ENCODE measurements around the gene CDC14A. TPM values are rescaled to one million over a fixed set of nuclear protein-coding genes. Genes with fewer than 3 reads are reported as not detected.

CDC14A gene
- polyA plus RNA-seq, 1 of the 3 experiments (the other 2 are of a cell fraction), result 2.2 TPM

DNA sequence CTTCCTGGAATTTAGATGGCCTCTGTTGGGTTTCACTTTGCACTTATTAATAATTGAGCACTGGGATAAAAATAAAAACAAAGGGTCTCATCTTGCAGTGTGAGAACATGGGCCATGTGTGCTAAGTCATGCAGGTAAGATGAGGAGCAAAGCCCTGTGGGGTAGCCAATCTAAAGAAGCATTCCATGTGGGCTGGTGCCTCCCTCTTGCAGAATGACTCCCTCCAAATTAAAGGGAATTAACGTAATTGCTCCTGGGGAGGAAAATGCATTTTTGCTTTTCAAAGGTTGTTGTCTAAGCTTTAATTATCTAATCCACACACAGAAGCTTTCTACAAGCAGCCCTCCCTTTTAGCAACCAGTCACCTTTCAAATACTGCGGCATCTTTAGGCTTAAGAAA, 69.8 kb downstream of the CDC14A start:
- H3K36me3 ChIP-seq (replicated peaks in 1 of 2; ENCODE audit: control insufficient read depth in 1 of 2, insufficient read depth in 2 of 2, low read length in 1 of 2), result peaks cover 0 to 4% of the 10 kb centered on the region in 2 experiments
- H3K4me3 ChIP-seq (ENCODE audit: low read depth in 2 of 2, low read length in 1 of 2), result no peak overlapping the region
- no peaks in the 10 kb centered on the region for H3K9me3 ChIP-seq
- H2AFZ ChIP-seq (ENCODE audit: low read depth), result no peak overlapping the region
- H4K20me1 ChIP-seq (ENCODE audit: insufficient read depth), result no peaks in the 10 kb centered on the region
- no peak for DNase-seq
- no peaks in the 10 kb centered on the region for H3K9me2 ChIP-seq
- no peaks in the 10 kb centered on the region for H3F3A ChIP-seq (replicated peaks; ENCODE audit: insufficient read depth)
- no peak overlapping the region for H3K4me2 ChIP-seq
- H3K4me1 ChIP-seq (ENCODE audit: control insufficient read depth in 1 of 2, insufficient read depth in 2 of 2, low read depth in 1 of 2, low read length in 1 of 2), result no peaks in the 10 kb centered on the region
- H3K9ac ChIP-seq, result no peak overlapping the region
- TF ChIP-seq MEF2A (IDR thresholded peaks at IDR 0.05; ENCODE audit: borderline replicate concordance, low read depth) (no peak), FOSL2 (IDR thresholded peaks at IDR 0.05; ENCODE audit: borderline replicate concordance, low read depth) (no peak), POLR2AphosphoS5 (IDR thresholded peaks at IDR 0.05; ENCODE audit: low read depth, low read length) (no peak), USF1 (IDR thresholded peaks at IDR 0.05; ENCODE audit: borderline replicate concordance, low read depth) (no peak), RFX5 (IDR thresholded peaks at IDR 0.05; ENCODE audit: low read length) (no peak), CHD2 (IDR thresholded peaks at IDR 0.05; ENCODE audit: low read length, partially characterized antibody) (no peak), MXI1 (IDR thresholded peaks at IDR 0.05; ENCODE audit: low read depth, low read length) (no peak), TAF1 (IDR thresholded peaks at IDR 0.05; ENCODE audit: borderline replicate concordance, low read depth, low read length) (no peak)
- TF ChIP-seq, protein P1, sequence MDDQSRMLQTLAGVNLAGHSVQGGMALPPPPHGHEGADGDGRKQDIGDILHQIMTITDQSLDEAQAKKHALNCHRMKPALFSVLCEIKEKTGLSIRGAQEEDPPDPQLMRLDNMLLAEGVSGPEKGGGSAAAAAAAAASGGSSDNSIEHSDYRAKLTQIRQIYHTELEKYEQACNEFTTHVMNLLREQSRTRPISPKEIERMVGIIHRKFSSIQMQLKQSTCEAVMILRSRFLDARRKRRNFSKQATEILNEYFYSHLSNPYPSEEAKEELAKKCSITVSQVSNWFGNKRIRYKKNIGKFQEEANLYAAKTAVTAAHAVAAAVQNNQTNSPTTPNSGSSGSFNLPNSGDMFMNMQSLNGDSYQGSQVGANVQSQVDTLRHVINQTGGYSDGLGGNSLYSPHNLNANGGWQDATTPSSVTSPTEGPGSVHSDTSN (IDR thresholded peaks at IDR 0.05), result no peak
- TF ChIP-seq, protein P2, sequence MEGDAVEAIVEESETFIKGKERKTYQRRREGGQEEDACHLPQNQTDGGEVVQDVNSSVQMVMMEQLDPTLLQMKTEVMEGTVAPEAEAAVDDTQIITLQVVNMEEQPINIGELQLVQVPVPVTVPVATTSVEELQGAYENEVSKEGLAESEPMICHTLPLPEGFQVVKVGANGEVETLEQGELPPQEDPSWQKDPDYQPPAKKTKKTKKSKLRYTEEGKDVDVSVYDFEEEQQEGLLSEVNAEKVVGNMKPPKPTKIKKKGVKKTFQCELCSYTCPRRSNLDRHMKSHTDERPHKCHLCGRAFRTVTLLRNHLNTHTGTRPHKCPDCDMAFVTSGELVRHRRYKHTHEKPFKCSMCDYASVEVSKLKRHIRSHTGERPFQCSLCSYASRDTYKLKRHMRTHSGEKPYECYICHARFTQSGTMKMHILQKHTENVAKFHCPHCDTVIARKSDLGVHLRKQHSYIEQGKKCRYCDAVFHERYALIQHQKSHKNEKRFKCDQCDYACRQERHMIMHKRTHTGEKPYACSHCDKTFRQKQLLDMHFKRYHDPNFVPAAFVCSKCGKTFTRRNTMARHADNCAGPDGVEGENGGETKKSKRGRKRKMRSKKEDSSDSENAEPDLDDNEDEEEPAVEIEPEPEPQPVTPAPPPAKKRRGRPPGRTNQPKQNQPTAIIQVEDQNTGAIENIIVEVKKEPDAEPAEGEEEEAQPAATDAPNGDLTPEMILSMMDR (IDR thresholded peaks at IDR 0.05), result no peak
- WGBS (ENCODE audit: low lambda C conversion rate), result 100% methylated on average over 2 of the region's 2 CpGs
- no peaks in the 10 kb centered on the region for H3K79me2 ChIP-seq (ENCODE audit: insufficient read depth)
- H3K27ac ChIP-seq (ENCODE audit: low read depth in 2 of 2, low read length in 1 of 2), result no peak overlapping the region
- H3K27me3 ChIP-seq (ENCODE audit: insufficient read depth), result no peaks in the 10 kb centered on the region
- ChIA-PET POLR2A (no interaction called here), CTCF (interaction anchor here (1.6 kb wide), 1 partner anchor 38 kb away, joined by 5 read pairs; no protein-coding TSS in a partner anchor)

- Histone ChIP-seq H3K9ac (no peak overlapping the region), H3K9me2 (no peaks in the 10 kb centered on the region), H3K36me3 (replicated peaks in 1 of 2; ENCODE audit: control insufficient read depth in 1 of 2, insufficient read depth in 2 of 2, low read length in 1 of 2) (peaks cover 0 to 5% of the 10 kb centered on the region in 2 experiments), H3F3A (replicated peaks; ENCODE audit: insufficient read depth) (no peaks in the 10 kb centered on the region), H3K4me3 (ENCODE audit: low read depth in 2 of 2, low read length in 1 of 2) (no peak overlapping the region), H3K4me1 (ENCODE audit: control insufficient read depth in 1 of 2, insufficient read depth in 2 of 2, low read depth in 1 of 2, low read length in 1 of 2) (no peaks in the 10 kb centered on the region), H3K27ac (ENCODE audit: low read depth in 2 of 2, low read length in 1 of 2) (no peak overlapping the region), H3K79me2 (ENCODE audit: insufficient read depth) (no peaks in the 10 kb centered on the region), H3K4me2 (no peak overlapping the region), H3K27me3 (ENCODE audit: insufficient read depth) (no peaks in the 10 kb centered on the region), H4K20me1 (ENCODE audit: insufficient read depth) (no peaks in the 10 kb centered on the region), H3K9me3 (no peaks in the 10 kb centered on the region), H2AFZ (ENCODE audit: low read depth) (no peak overlapping the region)
- no peak for DNase-seq
- WGBS (ENCODE audit: low lambda C conversion rate), result 94% methylated on average over 6 of the region's 6 CpGs
- CTCF ChIA-PET, result interaction anchor here (1.0 to 2.8 kb wide), 3 partner anchors 10 to 32 kb away, joined by 3 to 11 read pairs (median 4); no protein-coding TSS in a partner anchor
- POLR2A ChIA-PET, result no interaction called here
- TF ChIP-seq FOSL2 (IDR thresholded peaks at IDR 0.05; ENCODE audit: borderline replicate concordance, low read depth), result no peak
- no peak for TF ChIP-seq MXI1 (IDR thresholded peaks at IDR 0.05; ENCODE audit: low read depth, low read length)
- TF ChIP-seq RXRA (IDR thresholded peaks at IDR 0.05; ENCODE audit: borderline replicate concordance, low read depth), result no peak
- TF ChIP-seq TCF12 (IDR thresholded peaks at IDR 0.05), result no peak
- TF ChIP-seq USF1 (IDR thresholded peaks at IDR 0.05; ENCODE audit: borderline replicate concordance, low read depth), result no peak
- TF ChIP-seq, protein P1 (IDR thresholded peaks at IDR 0.05), result no peak
- TF ChIP-seq FOXM1 (IDR thresholded peaks at IDR 0.05; ENCODE audit: low read depth), result no peak
- no peak for TF ChIP-seq SIN3A (IDR thresholded peaks at IDR 0.05; ENCODE audit: borderline replicate concordance, low read depth, low read length)
- no peak for TF ChIP-seq GATA2 (CRISPR knock-in tag; IDR thresholded peaks at IDR 0.05)
- no peak for TF ChIP-seq REST (IDR thresholded peaks at IDR 0.05; ENCODE audit: low read depth, low read length)
- no peak for TF ChIP-seq GABPA (IDR thresholded peaks at IDR 0.05; ENCODE audit: low read depth)
- TF ChIP-seq YY1 (IDR thresholded peaks at IDR 0.05; ENCODE audit: low read depth), result no peak
Measured at GRCh38 chr1:100423832-100424337, 71.6 kb downstream of the CDC14A start.

Data from SK-N-SH (cell line).